G401 (cell line): ENCODE measurements around the gene TDRD5. TPM values are rescaled to one million over a fixed set of nuclear protein-coding genes. Genes with fewer than 3 reads are reported as not detected.

Source experiments
- DNase-seq: peaks from one replicate; pipeline ENCODE4 v3.0.0-alpha.2; 2015; ENCODE audit warnings: low spot score
- in situ Hi-C: cut with HindIII; loops from 2 replicates; pipeline ENCODE4 v1.10.0; 2016; ENCODE audit warnings: low sequenced_read_pairs, mixed read lengths
- total RNA-seq: library from RNA; depleted of rRNA; stranded (reverse); fragments of >200 nt; shearing (Covaris generic); gene quantifications from 2 replicates; pipeline ENCODE4 v1.2.3, GENCODE V29; 2014; rRNA removed

TDRD5 gene, protein sequence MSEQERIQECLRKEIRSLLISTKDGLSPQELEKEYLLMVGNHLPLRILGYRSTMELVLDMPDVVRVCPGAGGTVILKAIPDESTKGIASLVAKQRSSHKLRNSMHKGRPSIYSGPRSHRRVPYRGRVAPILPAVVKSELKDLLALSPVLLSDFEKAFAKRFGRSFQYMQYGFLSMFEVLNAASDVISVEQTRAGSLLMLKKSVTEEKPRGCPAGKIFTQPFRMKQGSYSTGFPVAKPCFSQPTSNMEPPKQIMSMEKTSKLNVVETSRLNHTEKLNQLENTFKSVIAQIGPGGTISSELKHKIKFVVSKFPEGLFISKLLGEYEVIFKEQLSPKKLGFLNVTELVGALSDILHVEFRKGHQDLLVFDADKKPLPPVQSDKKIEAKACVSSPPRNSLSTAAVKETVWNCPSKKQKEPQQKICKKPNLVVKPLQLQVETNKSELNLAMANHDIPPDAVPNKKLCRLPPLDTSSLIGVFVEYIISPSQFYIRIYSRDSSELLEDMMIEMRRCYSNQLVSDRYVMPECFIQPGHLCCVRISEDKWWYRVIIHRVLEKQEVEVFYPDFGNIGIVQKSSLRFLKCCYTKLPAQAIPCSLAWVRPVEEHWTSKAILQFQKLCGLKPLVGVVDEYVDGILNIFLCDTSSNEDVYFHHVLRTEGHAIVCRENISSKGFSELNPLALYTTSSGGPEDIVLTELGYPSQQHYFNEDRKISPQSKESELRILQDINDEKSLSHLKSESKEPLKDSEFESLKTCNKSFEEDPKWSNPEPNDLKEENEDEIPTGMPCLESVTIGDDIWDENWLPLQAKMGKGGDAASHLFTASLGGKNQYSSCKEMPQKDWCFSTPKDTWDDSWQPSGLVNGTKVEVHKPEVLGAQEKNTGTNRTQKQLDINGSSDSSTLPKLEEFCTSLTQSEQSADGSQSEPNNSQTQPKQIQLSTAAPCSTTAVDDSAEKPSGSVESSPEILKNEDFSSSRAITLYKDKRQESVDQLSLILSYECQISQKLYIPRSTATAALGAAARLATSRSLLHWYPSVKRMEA
- total RNA-seq, result not detected in 2 replicates

DNA sequence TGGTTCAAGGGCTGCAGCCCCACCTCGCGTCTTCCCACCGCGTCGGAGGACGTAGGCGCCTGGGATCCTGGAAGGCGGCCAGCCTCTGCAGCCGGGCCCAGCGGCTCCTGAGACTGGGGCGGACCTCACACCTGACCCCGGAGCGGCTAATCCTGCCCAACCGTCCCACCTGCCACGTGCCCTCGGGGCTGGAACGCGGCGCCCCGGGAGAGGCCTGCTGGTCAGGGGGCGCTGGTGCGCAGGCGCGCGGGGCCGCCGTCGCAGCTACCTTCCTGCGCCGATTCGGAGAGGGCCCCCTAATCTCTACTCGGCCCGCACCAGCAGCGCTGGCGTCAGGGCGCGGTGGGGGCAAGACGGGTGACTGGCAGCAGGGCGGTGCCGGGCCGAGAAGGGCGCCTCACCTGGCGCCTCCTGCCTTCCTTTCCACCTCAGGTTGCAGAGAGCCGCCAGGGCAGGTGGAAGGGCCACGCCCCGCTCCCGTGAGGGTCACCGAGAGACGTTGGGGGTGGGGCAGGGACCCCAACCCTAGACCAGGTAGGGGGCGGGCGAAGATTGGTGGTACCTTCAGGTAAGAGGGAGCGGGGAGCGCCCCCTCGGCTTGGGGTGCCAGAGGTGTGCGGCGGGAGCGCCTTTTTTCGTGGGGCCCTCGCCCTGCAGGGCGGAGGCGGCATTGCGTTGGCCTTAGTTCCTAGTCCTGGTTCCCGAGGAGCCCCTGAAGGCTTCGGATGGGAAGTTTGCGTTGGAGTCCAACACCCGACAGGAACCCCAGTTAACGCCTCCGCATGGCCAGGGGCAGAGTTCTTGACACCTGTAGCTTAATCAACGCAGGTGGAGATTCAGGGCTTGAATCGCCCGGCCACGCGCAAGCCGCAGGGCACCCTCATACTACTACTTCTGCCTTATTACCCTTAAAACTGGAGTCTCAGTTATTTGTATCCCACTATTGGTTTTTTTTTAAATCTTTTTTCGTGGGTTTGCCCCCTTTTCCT, at the start of gene TDRD5:
Gene TDRD5, plus strand, starts transcription at position 241 of the 989 bp plus-strand sequence. CDS start 784 bp downstream, outside the sequence.
- DNase-seq, result no peak

DNA sequence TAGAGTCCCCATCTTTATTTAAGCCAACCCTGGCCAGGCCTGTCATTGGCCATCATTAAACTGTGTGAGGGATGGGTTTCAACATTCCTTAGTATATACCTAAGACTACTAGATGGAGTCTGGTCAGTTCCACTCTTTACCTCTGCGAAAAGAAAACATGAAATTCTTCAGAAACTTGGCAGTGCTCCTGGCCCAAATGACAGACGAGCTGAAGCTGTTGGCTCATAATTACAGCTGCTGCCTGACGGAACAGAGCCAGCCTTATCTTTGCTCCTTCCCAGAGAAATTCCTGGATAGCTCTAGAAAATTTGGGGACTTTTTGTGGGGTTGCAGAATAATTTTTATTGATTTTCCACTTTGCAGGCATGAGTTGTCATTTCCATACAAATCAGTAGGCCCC, 46.3 kb upstream of the TDRD5 start:
- in situ Hi-C loops, result no loop called here
- no peak for DNase-seq

More for the DNA sequence above, at the start of gene TDRD5:
- in situ Hi-C loops, result no loop called here

DNA sequence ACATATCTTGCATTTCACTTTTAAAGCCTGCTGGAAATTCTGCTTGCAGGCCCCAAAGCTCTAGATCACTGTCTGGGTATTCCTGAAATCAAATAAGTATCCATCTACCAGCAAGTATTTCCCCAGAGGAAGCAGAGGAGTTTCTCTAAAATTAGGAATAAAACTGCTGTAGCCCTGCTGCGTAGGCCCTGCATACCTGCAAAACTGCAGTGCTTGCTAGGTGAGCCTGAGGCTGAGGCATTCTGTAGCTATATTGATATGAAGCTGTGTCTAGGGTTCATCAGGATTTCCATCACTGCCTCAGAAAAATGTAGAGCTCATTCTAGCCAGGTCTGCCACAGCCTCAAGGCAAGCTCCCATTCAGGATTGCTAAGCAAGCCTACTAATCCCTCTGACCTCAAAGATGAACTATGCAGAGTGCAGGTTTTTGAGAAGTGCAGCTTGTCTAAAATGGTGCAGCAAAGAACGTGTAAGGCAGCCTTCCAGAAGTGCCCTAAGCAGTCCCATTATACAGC, 44.6 kb upstream of the TDRD5 start:
- in situ Hi-C loops, result no loop called here
- DNase-seq, result no peak

DNA sequence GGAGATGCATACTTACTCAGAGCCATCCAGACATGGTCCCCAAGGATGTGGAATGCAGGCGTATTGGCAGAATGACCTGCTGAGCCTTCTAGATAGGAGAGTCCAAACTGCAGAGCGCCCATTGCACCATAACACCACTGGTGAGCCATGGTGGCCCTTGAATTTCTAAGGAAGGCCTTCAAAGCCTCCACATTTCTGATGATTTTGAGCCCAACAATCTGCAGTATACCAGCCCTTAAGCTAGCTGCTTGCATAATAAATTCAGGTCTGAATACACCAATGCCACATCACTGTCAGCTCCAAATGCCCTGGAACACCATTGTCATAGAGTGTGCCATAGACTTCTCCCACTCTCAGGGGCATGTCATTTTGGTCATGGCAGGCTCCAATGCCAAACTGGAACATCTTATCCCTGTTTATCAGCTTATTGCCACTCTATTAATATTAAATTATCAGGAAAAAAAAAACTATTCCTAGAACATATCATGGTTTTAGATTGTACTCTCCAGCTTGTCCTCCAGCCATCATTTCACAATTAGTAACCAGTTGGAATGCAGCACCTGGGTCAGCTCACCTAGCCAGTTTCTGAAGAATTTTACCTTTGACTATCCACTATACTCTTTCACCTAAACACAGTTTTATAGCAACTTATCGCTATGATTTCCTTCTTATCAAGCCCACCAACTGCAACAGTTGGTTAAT, 42.8 kb upstream of the TDRD5 start:
- in situ Hi-C loops, result no loop called here

DNA sequence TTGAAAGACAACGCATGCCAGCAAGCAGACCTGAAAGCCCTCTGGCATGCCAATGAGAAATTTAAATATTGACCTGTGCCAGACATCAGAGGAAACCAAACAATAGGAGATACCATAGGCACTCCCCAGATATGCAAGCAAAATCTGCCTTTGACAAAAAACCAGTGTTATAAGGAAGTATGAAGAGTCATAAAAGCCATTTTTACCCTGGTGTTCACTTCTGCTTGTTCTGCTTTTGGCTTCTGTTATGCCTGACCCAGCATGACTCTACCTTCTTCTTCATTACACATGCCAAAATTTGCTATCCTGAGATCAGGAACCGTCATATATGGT, 42.3 kb upstream of the TDRD5 start:
- DNase-seq, result no peak

More for the DNA sequence above, 42.8 kb upstream of the TDRD5 start:
- DNase-seq, result no peak

DNA sequence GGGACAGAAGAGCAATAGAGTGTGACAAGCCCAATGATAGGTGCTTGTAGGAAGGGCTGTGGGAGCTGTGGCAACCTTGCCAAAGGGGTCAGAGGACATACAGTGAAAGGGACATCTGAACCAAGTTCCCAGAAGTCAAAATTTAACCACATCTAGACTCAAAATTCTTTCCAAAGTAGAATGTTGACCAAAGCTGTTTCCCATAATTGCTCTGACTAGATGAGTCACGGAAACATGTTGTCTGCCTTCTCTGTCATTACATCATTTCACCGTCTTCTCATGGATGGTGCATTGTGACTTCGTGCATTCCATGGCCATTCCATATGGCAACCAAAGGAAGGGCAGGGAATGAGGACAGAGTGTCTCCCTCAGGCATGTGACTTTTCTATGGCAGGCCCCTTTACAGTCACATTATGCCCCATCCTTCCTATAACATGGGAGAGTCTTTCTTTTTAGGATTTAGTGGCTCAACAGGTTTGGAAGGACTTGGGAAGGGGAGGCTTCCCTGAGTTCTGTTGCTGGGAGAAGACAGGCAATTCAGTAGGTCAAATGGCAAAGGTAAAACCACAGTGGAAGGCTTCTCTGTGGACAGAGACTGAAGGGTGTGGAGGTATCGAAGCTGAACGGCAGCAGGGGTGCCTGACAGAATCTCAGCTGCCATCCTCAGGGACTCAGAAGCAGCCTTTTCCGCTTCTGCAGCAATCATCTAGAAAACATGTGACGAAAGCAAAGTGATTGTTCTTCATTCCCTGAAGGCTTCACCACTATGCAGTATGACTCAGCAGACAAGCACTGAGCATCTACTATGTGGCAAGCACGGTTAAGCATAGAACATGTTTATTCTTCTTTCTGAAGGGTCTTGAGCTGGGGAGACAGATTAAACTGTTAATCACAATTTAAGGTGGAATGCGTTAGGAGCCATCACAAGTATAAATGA, 40.6 kb upstream of the TDRD5 start:
- DNase-seq, result no peak
- in situ Hi-C loops, result no loop called here

More for the DNA sequence above, 42.3 kb upstream of the TDRD5 start:
- in situ Hi-C loops, result no loop called here

DNA sequence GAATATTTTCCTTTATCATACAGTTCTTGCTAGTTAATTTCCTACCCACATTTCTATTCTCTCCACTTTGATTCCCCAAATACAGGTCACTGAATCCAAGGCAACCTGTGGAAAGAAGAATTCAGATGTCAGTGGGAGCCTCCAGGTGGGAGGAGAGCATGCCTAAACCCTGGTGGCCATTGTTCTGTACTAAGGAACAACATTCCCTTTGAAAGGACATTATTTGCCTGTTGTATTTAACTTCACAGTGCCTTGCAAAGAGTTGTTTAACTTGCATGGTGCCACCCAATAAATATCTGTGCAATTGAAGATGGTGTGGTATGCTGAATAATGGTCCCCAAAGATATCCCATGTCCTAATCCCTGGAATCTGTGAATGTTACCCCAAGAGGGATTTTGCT, 37.2 kb upstream of the TDRD5 start:
- no peak for DNase-seq
- in situ Hi-C loops, result no loop called here

DNA sequence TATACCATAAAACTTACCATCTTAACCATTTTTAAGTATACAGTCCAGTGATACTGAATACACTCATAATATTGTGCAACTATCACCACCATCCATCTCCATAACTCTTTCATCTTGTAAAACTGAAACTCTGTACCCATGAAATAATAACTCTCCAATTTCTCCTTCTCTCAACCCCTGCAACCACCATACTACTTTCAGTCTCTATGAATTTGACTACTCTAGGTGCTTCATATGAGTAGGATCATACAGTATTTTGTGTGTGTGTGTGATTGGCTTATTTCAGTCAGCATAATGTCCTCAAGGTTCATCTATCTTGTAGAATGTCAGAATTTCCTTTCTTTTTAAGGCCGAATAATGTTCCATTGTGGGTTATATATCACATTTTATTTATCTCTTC, 33.6 kb upstream of the TDRD5 start:
- DNase-seq, result no peak

DNA sequence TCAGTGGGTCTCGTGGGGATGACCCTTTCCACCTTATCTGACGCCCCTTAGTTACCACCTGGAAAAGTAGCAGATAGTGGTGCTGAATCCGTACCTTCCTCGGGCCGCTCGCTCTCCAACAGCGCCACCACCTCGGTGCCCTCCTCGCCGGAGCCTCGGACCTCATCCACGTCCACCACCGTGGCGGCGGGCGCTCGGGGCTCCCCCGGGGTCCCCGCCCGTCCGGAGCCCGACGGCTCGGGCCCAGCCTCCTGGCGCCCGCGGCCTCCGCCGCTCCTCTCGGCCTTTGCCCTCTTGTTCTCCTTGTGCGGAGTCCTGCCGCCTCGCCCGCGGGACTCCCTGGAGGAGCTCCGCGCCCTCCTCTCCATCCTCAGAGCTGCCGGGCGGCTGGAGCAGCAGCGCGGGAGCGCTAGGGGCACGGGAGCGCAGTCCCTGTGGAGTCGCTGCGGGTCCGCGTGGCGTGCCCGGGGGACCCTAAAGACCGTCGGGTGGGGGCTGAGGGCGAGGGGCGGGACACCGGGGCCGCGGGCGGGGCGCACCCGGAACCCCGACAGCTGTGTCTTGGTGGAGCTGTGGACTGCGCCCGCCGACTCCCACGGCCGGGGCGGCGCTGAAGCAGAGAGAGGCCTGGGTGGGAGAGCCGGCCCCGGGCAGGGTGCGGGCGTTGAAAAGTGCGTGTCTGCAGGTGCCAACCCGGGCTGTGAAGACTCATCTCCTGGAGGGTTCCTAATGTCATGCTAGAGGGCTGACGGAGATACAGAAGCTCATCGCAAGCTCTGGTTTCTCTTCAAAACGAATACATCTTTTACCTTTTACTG, 15.9 kb upstream of the TDRD5 start, which contains the start of gene NPHS2:
Gene NPHS2, minus strand, starts transcription at position 452 of the 818 bp plus-strand sequence. Its CDS starts 84 bp downstream, at position 368.
- in situ Hi-C loops, result no loop called here
- DNase-seq, result no peak

More for the DNA sequence above, 33.6 kb upstream of the TDRD5 start:
- in situ Hi-C loops, result no loop called here

DNA sequence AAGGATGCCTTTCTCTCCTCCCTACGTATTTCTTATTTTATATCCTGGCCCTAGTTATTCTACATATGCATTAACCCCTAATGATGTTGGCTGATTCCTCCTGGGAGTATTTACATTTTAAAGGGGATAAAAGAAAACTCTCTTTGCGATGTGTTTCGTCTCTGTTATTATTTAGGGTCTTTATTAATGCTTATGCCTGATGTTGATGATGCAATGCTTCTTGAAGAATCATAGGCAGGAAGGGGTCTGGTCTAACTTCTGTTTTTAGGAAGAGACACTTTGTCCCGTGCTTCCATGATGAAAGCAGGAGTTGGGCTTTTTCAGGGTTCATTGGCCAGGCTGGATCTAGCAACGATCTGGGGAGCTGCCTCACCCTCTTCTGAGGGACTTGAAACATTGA, 15.1 kb upstream of the TDRD5 start:
- DNase-seq, result no peak
- in situ Hi-C loops, result no loop called here

DNA sequence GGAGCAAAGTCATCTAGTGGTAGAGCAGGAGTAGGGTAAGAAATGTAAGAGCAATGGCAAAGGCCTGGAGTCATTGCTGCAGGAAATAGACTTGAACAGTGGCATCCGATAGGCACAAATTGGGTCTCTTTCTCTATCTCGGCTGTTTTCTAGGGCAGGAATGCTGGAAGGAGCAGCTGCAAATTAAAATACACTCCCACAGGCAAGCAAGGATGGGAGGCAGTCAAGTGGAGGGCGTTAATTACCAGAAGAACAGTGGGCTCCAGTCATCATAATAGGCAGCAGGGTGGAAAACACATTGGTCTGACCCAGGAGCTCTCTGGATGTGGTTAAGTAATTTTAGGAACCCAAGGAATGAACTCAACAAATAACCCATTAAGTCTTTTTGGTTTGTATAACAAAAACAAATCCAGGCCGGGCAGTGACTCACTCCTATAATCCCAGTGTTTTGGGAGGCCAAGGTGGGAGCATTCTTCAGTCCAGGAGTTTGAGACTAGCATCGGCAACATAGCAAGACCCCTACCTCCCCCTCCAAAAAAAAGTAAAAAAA, 7.8 kb upstream of the TDRD5 start:
- DNase-seq, result no peak
- in situ Hi-C loops, result no loop called here

DNA sequence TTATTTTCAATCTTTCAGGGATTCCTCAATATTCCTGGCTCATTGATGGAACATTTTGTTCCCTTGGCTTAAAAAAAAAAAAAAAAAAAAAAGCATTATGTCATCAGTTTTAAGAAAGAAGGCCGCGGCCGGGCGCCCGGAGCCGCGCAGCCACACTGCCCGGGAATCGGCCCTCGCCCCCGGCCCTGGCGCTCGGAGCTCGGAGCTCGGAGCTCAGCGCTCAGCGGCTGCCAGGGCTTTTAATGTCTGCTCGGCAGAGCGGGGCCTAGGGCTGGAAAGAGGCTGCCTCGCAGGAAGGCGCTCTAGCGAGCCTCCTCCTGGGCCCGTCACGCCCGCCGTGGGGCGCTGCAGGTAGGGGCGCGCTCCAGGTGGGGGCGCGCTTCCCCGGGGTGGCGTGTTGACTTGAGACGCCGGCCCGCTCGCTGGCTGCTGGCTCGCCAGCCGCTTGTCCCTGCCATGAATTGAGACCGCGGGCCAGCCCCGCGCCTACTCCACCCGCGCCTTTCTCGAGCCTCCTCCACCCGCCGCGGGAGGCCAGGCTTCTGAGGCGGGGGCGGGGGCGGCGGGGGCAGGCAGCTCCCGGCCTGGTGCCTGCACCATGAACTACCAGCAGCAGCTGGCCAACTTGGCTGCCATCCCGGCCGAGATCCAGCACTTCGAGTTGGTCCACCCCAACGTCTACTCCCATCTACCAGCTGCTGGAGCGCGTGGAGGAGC, 5.4 kb upstream of the TDRD5 start:
- in situ Hi-C loops, result no loop called here
- no peak for DNase-seq

DNA sequence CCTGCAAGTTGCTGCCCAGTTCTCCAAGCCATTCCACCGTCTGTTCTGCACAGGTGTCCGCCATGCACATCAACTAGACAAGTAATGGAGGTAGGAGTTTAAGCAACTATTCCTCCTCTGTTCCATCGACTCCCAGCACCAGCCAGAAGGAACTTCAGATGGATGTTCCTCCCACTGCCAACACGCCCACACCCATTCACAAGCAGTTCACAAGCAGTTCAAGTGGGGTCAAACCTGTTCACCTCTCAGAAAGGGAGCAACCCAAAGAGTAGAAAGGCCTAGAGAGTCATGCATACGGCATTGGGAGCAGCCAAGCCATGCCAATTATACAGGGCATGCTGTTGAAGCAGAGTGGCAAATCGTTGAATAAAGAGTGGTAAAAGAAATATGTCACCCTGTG, 4.3 kb upstream of the TDRD5 start:
- DNase-seq, result no peak
- in situ Hi-C loops, result no loop called here

DNA sequence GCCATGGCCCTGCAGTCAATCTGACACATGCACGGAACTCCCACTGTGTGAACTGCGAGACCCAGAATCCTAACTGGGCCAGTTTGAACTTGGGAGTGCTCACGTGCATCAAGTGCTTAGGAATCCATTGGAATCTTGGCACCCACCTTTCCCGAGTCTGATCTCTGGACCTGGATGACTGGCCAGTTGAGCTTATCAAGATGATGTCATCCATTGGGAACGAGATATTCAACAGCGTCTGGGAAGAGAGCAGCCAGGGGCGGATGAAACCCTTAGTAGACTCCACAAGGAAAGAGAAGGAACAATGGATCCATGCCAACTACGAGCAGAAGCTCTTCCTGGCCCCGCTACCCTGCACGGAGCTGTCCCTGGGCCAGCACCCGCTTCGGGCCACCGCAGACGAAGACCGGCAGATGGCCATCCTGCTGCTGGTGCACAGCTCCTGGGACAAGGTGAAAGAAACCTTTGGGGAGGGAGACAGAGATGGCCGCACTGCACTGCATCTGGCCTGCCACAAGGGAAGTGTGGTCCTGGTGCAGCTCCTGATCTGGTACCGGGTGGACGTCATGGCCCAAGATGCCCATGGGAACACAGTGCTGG, 3.1 kb upstream of the TDRD5 start:
- DNase-seq, result no peak
- in situ Hi-C loops, result no loop called here

DNA sequence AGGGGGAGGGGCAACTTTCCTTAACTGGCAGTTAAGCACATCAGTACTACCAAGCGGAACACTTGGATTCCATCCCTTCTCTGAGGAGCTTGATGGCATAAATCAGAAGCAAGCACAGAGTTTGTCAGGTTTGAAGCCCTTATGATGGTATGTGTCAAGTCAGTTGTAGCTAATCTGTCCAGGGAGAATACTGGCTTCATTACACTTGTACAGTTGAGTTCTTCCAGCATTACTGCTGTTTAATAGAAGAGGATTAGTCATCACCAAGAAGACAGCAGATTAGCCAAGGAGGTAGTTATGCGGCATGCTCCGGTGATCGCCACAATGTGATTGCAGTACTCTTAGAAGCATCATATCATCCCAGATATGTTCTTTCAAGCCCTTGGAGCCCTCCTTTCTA, 2.1 kb upstream of the TDRD5 start:
- no peak for DNase-seq
- in situ Hi-C loops, result no loop called here
